ENCODE results near the gene FRMD3.

The FRMD3 gene

DNA sequence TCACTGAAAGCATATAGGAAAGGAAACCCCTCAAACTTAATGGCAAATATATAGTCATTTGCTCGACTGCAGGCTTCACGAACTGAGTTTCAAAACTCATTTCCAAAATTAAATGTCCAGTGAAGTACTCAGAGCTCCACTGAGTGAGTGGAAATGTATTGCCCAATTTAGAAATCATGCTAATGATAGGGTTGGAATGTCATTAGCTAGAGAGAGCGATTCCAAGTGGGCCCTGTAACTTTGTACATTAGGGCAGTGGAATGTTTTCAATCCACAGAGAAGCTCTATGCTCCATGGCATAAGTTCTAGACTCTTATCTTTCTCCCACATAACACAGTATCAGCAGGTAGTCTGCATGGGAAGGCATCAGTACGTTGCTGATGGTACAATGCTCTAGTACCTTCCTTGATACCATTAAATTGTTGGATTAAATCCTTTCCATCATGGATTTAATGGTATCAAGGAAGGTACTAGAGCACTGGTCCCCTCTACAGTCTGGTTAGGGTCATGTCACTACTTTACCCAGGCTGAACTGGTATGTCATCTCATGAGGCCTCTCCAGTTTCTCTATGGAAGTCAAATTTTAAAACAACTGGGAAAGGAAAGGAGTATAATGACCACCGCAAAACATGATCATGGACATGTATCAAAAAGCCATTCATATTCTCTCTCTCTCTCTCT is 292.1 kb downstream of the FRMD3 start:
- no peaks in the 10 kb centered on the region for H3K36me3 ChIP-seq (ENCODE audit: control insufficient read depth, insufficient read depth, low read length)
- no peak overlapping the region for H3K4me3 ChIP-seq (replicated peaks; ENCODE audit: low read depth, low read length)
- H3K27me3 ChIP-seq (replicated peaks; ENCODE audit: control insufficient read depth, insufficient read depth, low read length) = no peaks in the 10 kb centered on the region
- TF ChIP-seq, protein P1, sequence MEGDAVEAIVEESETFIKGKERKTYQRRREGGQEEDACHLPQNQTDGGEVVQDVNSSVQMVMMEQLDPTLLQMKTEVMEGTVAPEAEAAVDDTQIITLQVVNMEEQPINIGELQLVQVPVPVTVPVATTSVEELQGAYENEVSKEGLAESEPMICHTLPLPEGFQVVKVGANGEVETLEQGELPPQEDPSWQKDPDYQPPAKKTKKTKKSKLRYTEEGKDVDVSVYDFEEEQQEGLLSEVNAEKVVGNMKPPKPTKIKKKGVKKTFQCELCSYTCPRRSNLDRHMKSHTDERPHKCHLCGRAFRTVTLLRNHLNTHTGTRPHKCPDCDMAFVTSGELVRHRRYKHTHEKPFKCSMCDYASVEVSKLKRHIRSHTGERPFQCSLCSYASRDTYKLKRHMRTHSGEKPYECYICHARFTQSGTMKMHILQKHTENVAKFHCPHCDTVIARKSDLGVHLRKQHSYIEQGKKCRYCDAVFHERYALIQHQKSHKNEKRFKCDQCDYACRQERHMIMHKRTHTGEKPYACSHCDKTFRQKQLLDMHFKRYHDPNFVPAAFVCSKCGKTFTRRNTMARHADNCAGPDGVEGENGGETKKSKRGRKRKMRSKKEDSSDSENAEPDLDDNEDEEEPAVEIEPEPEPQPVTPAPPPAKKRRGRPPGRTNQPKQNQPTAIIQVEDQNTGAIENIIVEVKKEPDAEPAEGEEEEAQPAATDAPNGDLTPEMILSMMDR (IDR thresholded peaks at IDR 0.05; ENCODE audit: insufficient read depth, low read length, poor library complexity, severe bottlenecking) = no peak
- DNase-seq (ENCODE audit: extremely low read depth, insufficient read length) = no peak

- Histone ChIP-seq H3K4me3 (replicated peaks; ENCODE audit: low read depth, low read length) (no peak overlapping the region), H3K36me3 (ENCODE audit: control insufficient read depth, insufficient read depth, low read length) (no peaks in the 10 kb centered on the region), H3K27me3 (replicated peaks; ENCODE audit: control insufficient read depth, insufficient read depth, low read length) (no peaks in the 10 kb centered on the region)
- TF ChIP-seq, protein P1 (IDR thresholded peaks at IDR 0.05; ENCODE audit: insufficient read depth, low read length, poor library complexity, severe bottlenecking) = no peak
- no peak for DNase-seq (ENCODE audit: extremely low read depth, insufficient read length)
Observed at GRCh38 chr9:83242066-83242465, 296.1 kb downstream of the FRMD3 start.

GRCh38 chr9:83240671-83241070 is 297.5 kb downstream of the FRMD3 start:
- H3K36me3 ChIP-seq (ENCODE audit: control insufficient read depth, insufficient read depth, low read length) = no peaks in the 10 kb centered on the region
- no peak for DNase-seq (ENCODE audit: extremely low read depth, insufficient read length)
- TF ChIP-seq, protein P1 (IDR thresholded peaks at IDR 0.05; ENCODE audit: insufficient read depth, low read length, poor library complexity, severe bottlenecking) = no peak
- no peak overlapping the region for H3K4me3 ChIP-seq (replicated peaks; ENCODE audit: low read depth, low read length)
- H3K27me3 ChIP-seq (replicated peaks; ENCODE audit: control insufficient read depth, insufficient read depth, low read length) = no peaks in the 10 kb centered on the region

DNA sequence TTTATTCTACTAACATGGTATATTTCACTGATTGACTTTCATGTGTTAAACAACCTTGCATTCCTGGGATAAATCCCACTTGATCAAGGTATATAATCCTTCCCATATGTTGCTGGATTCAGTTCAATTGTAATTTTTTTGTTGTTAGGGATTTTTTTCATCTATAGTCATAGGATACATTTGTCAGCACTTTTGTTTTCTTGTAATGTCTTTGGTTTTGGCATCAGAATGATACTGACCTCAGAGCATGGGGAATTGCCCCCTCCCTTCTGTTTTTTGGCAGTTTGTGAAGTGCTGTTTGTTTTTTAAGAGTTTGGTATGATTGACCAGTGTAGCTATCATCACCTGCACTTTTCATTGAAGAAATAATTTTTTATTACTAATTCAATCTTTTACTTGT is 298.5 kb downstream of the FRMD3 start:
- TF ChIP-seq, protein P1 (IDR thresholded peaks at IDR 0.05; ENCODE audit: insufficient read depth, low read length, poor library complexity, severe bottlenecking) = no peak
- DNase-seq (ENCODE audit: extremely low read depth, insufficient read length) = no peak
- H3K36me3 ChIP-seq (ENCODE audit: control insufficient read depth, insufficient read depth, low read length) = no peaks in the 10 kb centered on the region
- no peak overlapping the region for H3K4me3 ChIP-seq (replicated peaks; ENCODE audit: low read depth, low read length)
- no peaks in the 10 kb centered on the region for H3K27me3 ChIP-seq (replicated peaks; ENCODE audit: control insufficient read depth, insufficient read depth, low read length)

- Histone ChIP-seq H3K27me3 (replicated peaks; ENCODE audit: control insufficient read depth, insufficient read depth, low read length) (no peaks in the 10 kb centered on the region), H3K4me3 (replicated peaks; ENCODE audit: low read depth, low read length) (no peak overlapping the region), H3K36me3 (ENCODE audit: control insufficient read depth, insufficient read depth, low read length) (no peaks in the 10 kb centered on the region)
- no peak for DNase-seq (ENCODE audit: extremely low read depth, insufficient read length)
- TF ChIP-seq, protein P1 (IDR thresholded peaks at IDR 0.05; ENCODE audit: insufficient read depth, low read length, poor library complexity, severe bottlenecking) = no peak
Observed at GRCh38 chr9:83238871-83239640, 299.1 kb downstream of the FRMD3 start.

All from GM06990 (cell line).